Aorta (tissue), 5 donors: ENCODE measurements around the gene C1GALT1C1. TPM values are rescaled to one million over a fixed set of nuclear protein-coding genes. Genes with fewer than 3 reads are reported as not detected.

Source experiments
- ATAC-seq: fragments of 200-7000 bp; cut with Tn5 transposase; one replicate; pipeline ENCODE4 v1.9.1; 2022; ENCODE audit warnings: moderate library complexity; ENCODE audit not compliant: low FRiP score
- DNase-seq, 2 donors: peaks; one replicate each; pipeline ENCODE4 v3.0.0-alpha.2; 2020
- H3K27ac ChIP-seq, 2 donors: one replicate each; pipeline ENCODE4 v1.5.1; 2013; ENCODE audit warnings: low read length in 2 of 2, mild to moderate bottlenecking in 2 of 2, moderate library complexity in 2 of 2, control low read depth in 1 of 2, inconsistent platforms in 1 of 2, low read depth in 1 of 2
- H3K27me3 ChIP-seq, 2 donors: one replicate each; pipeline ENCODE4 v1.6.1; 2013; ENCODE audit warnings: control low read depth in 1 of 2, low read length in 1 of 2, mild to moderate bottlenecking in 1 of 2, moderate library complexity in 1 of 2; ENCODE audit not compliant: insufficient read depth in 2 of 2, control insufficient read depth in 1 of 2
- H3K36me3 ChIP-seq, 2 donors: one replicate each; pipeline ENCODE4 v1.6.1; 2013; ENCODE audit warnings: control low read depth in 1 of 2, low read length in 1 of 2, mild to moderate bottlenecking in 1 of 2; ENCODE audit not compliant: insufficient read depth in 2 of 2, control insufficient read depth in 1 of 2
- H3K4me1 ChIP-seq, 2 donors: one replicate each; pipeline ENCODE4 v1.6.1; 2013; ENCODE audit warnings: low read length in 2 of 2, control low read depth in 1 of 2, mild to moderate bottlenecking in 1 of 2, moderate library complexity in 1 of 2; ENCODE audit not compliant: insufficient read depth in 2 of 2, control insufficient read depth in 1 of 2
- H3K4me3 ChIP-seq, 2 donors: one replicate each; pipeline ENCODE4 v1.5.1; 2013; ENCODE audit warnings: low read length in 2 of 2, control low read depth in 1 of 2, mild to moderate bottlenecking in 1 of 2
- H3K9me3 ChIP-seq: one replicate; pipeline ENCODE4 v1.6.1; 2013; ENCODE audit warnings: mild to moderate bottlenecking, low read length; ENCODE audit not compliant: control insufficient read depth
- WGBS, 2 donors: extraction: QIAGEN DNeasy Blood & Tissue Kit; methylation state at CpG; one replicate each; pipeline ENCODE4 v1.1.7; 2013; 5-methylcytosine and 5-hydroxymethylcytosine counted together
- intact Hi-C, 2 donors: fragments of 100-400 bp; cut with DNase I; formaldehyde crosslinking; loops; one replicate each; pipeline versions ENCODE4 v1.14.2 to v1.15.0; 2022
- polyA plus RNA-seq, 2 donors: library from polyadenylated mRNA; stranded (reverse); fragments of 200-250 nt; gene quantifications; one replicate each; pipeline ENCODE4 v1.2.3, GENCODE V29; 2013
- total RNA-seq, 2 donors: library from RNA; stranded (reverse); fragmentation: NEBNext Ultra II Directional; extraction: Animal tissue kit (Norgen Biotek cat#: 25700); gene quantifications; one replicate each; pipeline ENCODE4 v1.2.1, GENCODE V29; 2021
- donor health status: healthy with polysubstance abuse.
- donor health status: Bipolar disorder and iron deficiency.
- donor health status: DM: no; HTN: no; CAD: no.
- donor health status: DM: no; HTN: no; CAD: no.
- donor health status: DM: yes; HTN: yes; CAD: no.

Gene C1GALT1C1
- total and polyA plus RNA-seq, 4 donors: 19.0 to 29.5 (median 24.4) TPM

- DNase-seq: no peak
- intact Hi-C loops: no loop called here
Measured at GRCh38 chrX:120614816-120615215, 15.0 kb downstream of the C1GALT1C1 start.

GRCh38 chrX:120612086-120612485, 17.8 kb downstream of the C1GALT1C1 start:
- Histone ChIP-seq H3K9me3 (no peaks in the 10 kb centered on the region), H3K27me3 (no peaks in the 10 kb centered on the region), H3K27ac (no peak overlapping the region), H3K4me3 (no peak overlapping the region), H3K36me3 (no peaks in the 10 kb centered on the region), H3K4me1 (no peaks in the 10 kb centered on the region)
- ATAC-seq: no peak
- no peak for DNase-seq
- WGBS, 2 donors: 68 to 85% methylated on average over 1 of the region's 1 CpG
- intact Hi-C loops: no loop called here

More at GRCh38 chrX:120614816-120615215, 15.0 kb downstream of the C1GALT1C1 start:
- no peaks in the 10 kb centered on the region for H3K27me3 ChIP-seq
- no peak overlapping the region for H3K27ac ChIP-seq
- H3K9me3 ChIP-seq: no peaks in the 10 kb centered on the region
- no peaks in the 10 kb centered on the region for H3K4me1 ChIP-seq
- no peak overlapping the region for H3K4me3 ChIP-seq
- no peaks in the 10 kb centered on the region for H3K36me3 ChIP-seq
- ATAC-seq: no peak

GRCh38 chrX:120604361-120604782, 25.5 kb downstream of the C1GALT1C1 start:
- DNase-seq (no peak), ATAC-seq (peak; percentile 56)
- no peaks in the 10 kb centered on the region for H3K36me3 ChIP-seq
- peak overlapping the region; percentile 41 to 62 for H3K4me3 ChIP-seq
- H3K4me1 ChIP-seq: no peaks in the 10 kb centered on the region
- WGBS, 2 donors: 0 to 28% methylated on average over 5 of the region's 5 CpGs
- H3K27ac ChIP-seq: peak overlapping the region; percentile 36 to 83
- H3K27me3 ChIP-seq: no peaks in the 10 kb centered on the region
- no peaks in the 10 kb centered on the region for H3K9me3 ChIP-seq
- intact Hi-C loops: loop anchor here (5.0 kb wide), 1 partner anchor 42 kb away; the partner anchor contains the start of gene CUL4B (in 2 of the 2)

GRCh38 chrX:120603707-120604360, 26.0 kb downstream of the C1GALT1C1 start, which contains the start of gene MCTS1:
Gene MCTS1 (plus strand): TSS chrX:120604101. CDS start chrX:120604237, 136 bp downstream.
- no peaks in the 10 kb centered on the region for H3K27me3 ChIP-seq
- ATAC-seq (peak; percentile 95), DNase-seq (peak; percentile 89 to 91)
- no peaks in the 10 kb centered on the region for H3K4me1 ChIP-seq
- intact Hi-C loops: loop anchor here (5.0 kb wide), 1 partner anchor 42 kb away; the partner anchor contains the start of gene CUL4B (in 2 of the 2)
- peak within 1 kb of the TSS; percentile 36 to 83 for H3K27ac ChIP-seq
- peak within 1 kb of the TSS; percentile 41 to 62 for H3K4me3 ChIP-seq
- WGBS, 2 donors: 0 to 32% methylated on average over 31 of the region's 31 CpGs
- no peaks in the 10 kb centered on the region for H3K36me3 ChIP-seq
- H3K9me3 ChIP-seq: no peaks in the 10 kb centered on the region

GRCh38 chrX:120585702-120586101, 44.2 kb downstream of the C1GALT1C1 start:
- Histone ChIP-seq H3K27me3 (no peaks in the 10 kb centered on the region), H3K4me1 (no peaks in the 10 kb centered on the region), H3K36me3 (no peaks in the 10 kb centered on the region), H3K27ac (no peak overlapping the region), H3K9me3 (no peaks in the 10 kb centered on the region), H3K4me3 (no peak overlapping the region)
- ATAC-seq: no peak
- WGBS, 2 donors: 68 to 86% methylated on average over 2 of the region's 2 CpGs
- intact Hi-C loops: no loop called here
- no peak for DNase-seq

Other genes starting within 250 kb of the C1GALT1C1 start
- gene LAMP2, start 160.8 kb downstream of the C1GALT1C1 start, total RNA-seq: 100 to 1,000 TPM in 1 of 2 donors, 10 to 100 TPM in 1; 71.8 to 101 TPM
- 10 to 100 TPM; 35.8 to 40.8 TPM for gene LAMP2, start 160.8 kb downstream of the C1GALT1C1 start, polyA plus RNA-seq
- 10 to 100 TPM; 47.3 to 48.2 TPM for gene CUL4B, start 69.1 kb downstream of the C1GALT1C1 start, total RNA-seq
- 10 to 100 TPM; 22.4 to 53.5 TPM for gene CUL4B, start 69.1 kb downstream of the C1GALT1C1 start, polyA plus RNA-seq
- 10 to 100 TPM; 26.7 to 28.6 TPM for gene MCTS1, start 26.0 kb downstream of the C1GALT1C1 start, total RNA-seq
- 10 to 100 TPM; 31.9 to 43.2 TPM for gene MCTS1, start 26.0 kb downstream of the C1GALT1C1 start, polyA plus RNA-seq
- not detected for gene CT47B1, start 245.8 kb upstream of the C1GALT1C1 start, total RNA-seq
- not detected for gene CT47B1, start 245.8 kb upstream of the C1GALT1C1 start, polyA plus RNA-seq